Neuron (in vitro differentiated cells): ENCODE data around the gene TMC1.

Experiments used
- H2AFZ ChIP-seq: one replicate; pipeline ENCODE4 v1.6.1; 2013; ENCODE audit warnings: low read depth, mild to moderate bottlenecking, inconsistent platforms, low read length, moderate library complexity
- H3K27me3 ChIP-seq: one replicate; pipeline ENCODE4 v1.6.1; 2013; ENCODE audit warnings: low read length; ENCODE audit not compliant: insufficient read depth
- H3K36me3 ChIP-seq: one replicate; pipeline ENCODE4 v1.6.1; 2013; ENCODE audit warnings: low read length; ENCODE audit not compliant: insufficient read depth
- H3K4me1 ChIP-seq: one replicate; pipeline ENCODE4 v1.6.1; 2013; ENCODE audit warnings: low read length; ENCODE audit not compliant: insufficient read depth
- H3K4me3 ChIP-seq: 2 replicates; pipeline ENCODE4 v1.5.1; 2013; ENCODE audit warnings: mild to moderate bottlenecking, low read length, moderate library complexity
- H3K9me3 ChIP-seq: one replicate; pipeline ENCODE4 v1.6.1; 2013; ENCODE audit warnings: low read length

The TMC1 gene

GRCh38 chr9:72615931-72616330 lies 94.5 kb downstream of the TMC1 start:
- Histone ChIP-seq H2AFZ (no peak overlapping the region), H3K4me3 (no peak overlapping the region), H3K4me1 (peaks cover 3% of the 10 kb centered on the region), H3K36me3 (no peaks in the 10 kb centered on the region), H3K27me3 (no peaks in the 10 kb centered on the region), H3K9me3 (no peaks in the 10 kb centered on the region)

DNA sequence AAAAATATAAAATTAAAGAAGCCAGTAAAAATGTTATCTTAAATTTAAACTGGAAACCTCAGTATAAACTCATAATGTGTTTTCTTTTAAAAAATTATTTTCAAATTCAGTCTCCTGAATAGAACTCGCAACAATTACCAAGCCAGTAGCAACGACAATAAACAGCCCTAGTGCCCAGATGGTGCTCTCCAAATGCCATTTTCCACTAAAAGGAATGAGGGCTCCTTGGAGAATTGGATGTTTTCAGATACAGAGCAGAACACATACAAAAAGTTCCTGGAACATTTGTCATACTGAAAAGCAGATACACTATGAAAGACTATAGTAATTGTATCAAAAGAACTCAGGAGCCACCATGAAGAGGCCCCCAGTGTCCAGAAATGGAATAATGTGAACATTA lies 97.4 kb downstream of the TMC1 start:
- Histone ChIP-seq H3K4me1 (peaks cover 5% of the 10 kb centered on the region), H3K9me3 (peaks cover 7% of the 10 kb centered on the region)

GRCh38 chr9:72622186-72622585 lies 100.8 kb downstream of the TMC1 start:
- Histone ChIP-seq H2AFZ (no peak overlapping the region), H3K4me3 (no peak overlapping the region), H3K27me3 (no peaks in the 10 kb centered on the region), H3K9me3 (peaks cover 10% of the 10 kb centered on the region), H3K36me3 (no peaks in the 10 kb centered on the region), H3K4me1 (peaks cover 28% of the 10 kb centered on the region)

More for the DNA sequence above, 97.4 kb downstream of the TMC1 start:
- Histone ChIP-seq H2AFZ (no peak overlapping the region), H3K4me3 (no peak overlapping the region), H3K27me3 (no peaks in the 10 kb centered on the region), H3K36me3 (no peaks in the 10 kb centered on the region)

- Histone ChIP-seq H3K4me1 (peaks cover 38% of the 10 kb centered on the region), H3K9me3 (peaks cover 10% of the 10 kb centered on the region)
Measured at GRCh38 chr9:72623156-72623555, 101.7 kb downstream of the TMC1 start.

GRCh38 chr9:72627147-72627546 lies 105.7 kb downstream of the TMC1 start:
- Histone ChIP-seq H3K27me3 (no peaks in the 10 kb centered on the region), H3K4me3 (no peak overlapping the region), H2AFZ (no peak overlapping the region), H3K36me3 (no peaks in the 10 kb centered on the region), H3K9me3 (peaks cover 8% of the 10 kb centered on the region), H3K4me1 (peaks cover 38% of the 10 kb centered on the region)

More at GRCh38 chr9:72623156-72623555, 101.7 kb downstream of the TMC1 start:
- Histone ChIP-seq H3K4me3 (no peak overlapping the region), H3K36me3 (no peaks in the 10 kb centered on the region), H3K27me3 (no peaks in the 10 kb centered on the region), H2AFZ (no peak overlapping the region)

- no peaks in the 10 kb centered on the region for H3K36me3 ChIP-seq
- H3K4me3 ChIP-seq, result no peak overlapping the region
- H3K4me1 ChIP-seq, result peaks cover 38% of the 10 kb centered on the region
- H2AFZ ChIP-seq, result no peak overlapping the region
- H3K27me3 ChIP-seq, result no peaks in the 10 kb centered on the region
- peaks cover 7% of the 10 kb centered on the region for H3K9me3 ChIP-seq
Measured at GRCh38 chr9:72627956-72628540, 106.6 kb downstream of the TMC1 start.

GRCh38 chr9:72633966-72634365 lies 112.6 kb downstream of the TMC1 start:
- H3K4me1 ChIP-seq, result peaks cover 8% of the 10 kb centered on the region
- H3K27me3 ChIP-seq, result no peaks in the 10 kb centered on the region
- no peaks in the 10 kb centered on the region for H3K36me3 ChIP-seq
- H2AFZ ChIP-seq, result no peak overlapping the region
- no peak overlapping the region for H3K4me3 ChIP-seq
- H3K9me3 ChIP-seq, result peaks cover 8% of the 10 kb centered on the region

GRCh38 chr9:72635197-72635596 lies 113.8 kb downstream of the TMC1 start:
- no peak overlapping the region for H3K4me3 ChIP-seq
- H3K27me3 ChIP-seq, result no peaks in the 10 kb centered on the region
- peaks cover 8% of the 10 kb centered on the region for H3K4me1 ChIP-seq
- H2AFZ ChIP-seq, result no peak overlapping the region
- no peaks in the 10 kb centered on the region for H3K36me3 ChIP-seq
- peaks cover 8% of the 10 kb centered on the region for H3K9me3 ChIP-seq

DNA sequence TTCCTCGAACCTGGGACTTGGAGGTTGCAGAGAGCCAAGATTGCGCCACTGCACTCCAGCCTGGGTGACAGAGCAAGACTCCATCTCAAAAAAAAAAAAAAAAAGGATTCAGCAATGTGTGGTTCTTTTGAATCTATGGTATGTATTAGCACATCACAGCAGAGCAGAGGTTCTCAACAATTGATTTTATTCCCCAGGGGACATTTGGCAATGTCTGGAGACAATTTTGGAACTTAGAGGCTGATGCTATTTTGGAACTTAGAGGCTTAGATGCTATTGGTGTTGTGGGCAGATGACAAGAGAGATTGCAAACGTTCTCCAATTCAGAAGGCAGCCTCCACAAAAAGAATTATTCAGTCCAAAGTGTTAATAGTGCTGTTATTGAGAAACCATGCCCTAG lies 115.2 kb downstream of the TMC1 start:
- H3K9me3 ChIP-seq, result peaks cover 8% of the 10 kb centered on the region
- no peaks in the 10 kb centered on the region for H3K27me3 ChIP-seq
- H3K4me1 ChIP-seq, result peaks cover 8% of the 10 kb centered on the region
- H3K36me3 ChIP-seq, result no peaks in the 10 kb centered on the region
- no peak overlapping the region for H3K4me3 ChIP-seq
- H2AFZ ChIP-seq, result no peak overlapping the region

GRCh38 chr9:72643651-72644050 lies 122.2 kb downstream of the TMC1 start:
- H3K4me3 ChIP-seq, result no peak overlapping the region
- no peaks in the 10 kb centered on the region for H3K27me3 ChIP-seq

DNA sequence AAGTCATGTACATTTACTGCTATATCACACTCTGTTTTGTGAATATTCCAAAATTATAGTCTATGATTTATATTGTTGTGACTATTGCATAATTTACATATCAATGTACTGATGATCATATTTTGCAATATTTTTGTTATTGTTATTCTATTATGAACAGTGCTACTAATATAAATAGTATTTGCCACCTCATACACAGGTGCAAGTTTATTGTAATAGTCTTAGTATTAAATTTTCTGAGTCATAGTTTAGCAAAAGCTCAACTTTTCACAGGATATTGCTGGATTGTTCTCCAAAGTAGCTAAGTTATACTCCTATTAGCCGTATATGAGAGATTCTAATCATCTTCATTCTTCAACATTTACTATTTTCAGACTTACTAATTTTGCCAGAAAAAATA lies 124.7 kb downstream of the TMC1 start:
- Histone ChIP-seq H3K9me3 (no peaks in the 10 kb centered on the region), H3K27me3 (no peaks in the 10 kb centered on the region), H3K36me3 (no peaks in the 10 kb centered on the region)

More at GRCh38 chr9:72643651-72644050, 122.2 kb downstream of the TMC1 start:
- Histone ChIP-seq H3K9me3 (no peaks in the 10 kb centered on the region), H2AFZ (no peak overlapping the region), H3K36me3 (no peaks in the 10 kb centered on the region), H3K4me1 (peaks cover 12% of the 10 kb centered on the region)

DNA sequence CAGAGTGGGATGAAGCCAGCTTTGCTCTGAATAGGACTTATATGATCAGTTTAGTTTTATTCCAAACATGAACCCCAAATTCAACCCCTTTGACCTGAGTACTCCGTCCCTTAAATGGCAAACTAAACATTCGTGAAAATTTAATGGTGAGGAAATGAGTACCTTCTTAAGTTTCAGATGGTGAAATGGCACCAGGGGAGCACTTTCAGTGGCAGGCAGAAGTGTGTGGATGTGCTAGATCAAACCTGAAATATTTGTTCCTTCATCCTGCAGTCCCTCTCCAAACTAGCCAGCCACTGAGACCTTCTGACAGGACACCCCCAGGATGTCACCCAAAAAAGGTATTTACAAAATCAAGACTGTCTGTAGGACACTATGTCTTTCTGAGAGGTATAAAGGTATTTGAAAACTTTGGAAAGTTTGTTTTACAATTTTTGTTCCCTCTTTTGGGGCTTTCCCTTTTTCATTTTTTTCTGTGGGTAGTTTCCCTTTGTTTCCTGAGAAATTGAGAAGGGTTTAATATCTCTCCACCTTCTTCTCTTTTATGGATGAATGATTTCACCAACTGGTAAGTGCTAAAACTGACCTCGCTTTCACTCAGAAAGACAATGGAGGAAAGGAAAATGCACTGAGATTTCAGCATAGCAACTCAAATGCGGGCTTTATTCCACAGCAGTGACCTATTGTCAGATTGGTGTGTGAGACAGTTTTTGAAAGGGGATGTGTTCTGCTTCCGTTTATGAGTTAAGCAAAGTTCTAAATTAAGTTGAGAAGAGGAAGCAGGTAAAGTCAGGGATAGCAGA lies 127.1 kb downstream of the TMC1 start:
- Histone ChIP-seq H2AFZ (peak overlapping the region; percentile 68), H3K4me3 (peak overlapping the region; percentile 12)

More for the DNA sequence above, 124.7 kb downstream of the TMC1 start:
- H3K4me1 ChIP-seq, result peaks cover 22% of the 10 kb centered on the region
- no peak overlapping the region for H2AFZ ChIP-seq
- no peak overlapping the region for H3K4me3 ChIP-seq

DNA sequence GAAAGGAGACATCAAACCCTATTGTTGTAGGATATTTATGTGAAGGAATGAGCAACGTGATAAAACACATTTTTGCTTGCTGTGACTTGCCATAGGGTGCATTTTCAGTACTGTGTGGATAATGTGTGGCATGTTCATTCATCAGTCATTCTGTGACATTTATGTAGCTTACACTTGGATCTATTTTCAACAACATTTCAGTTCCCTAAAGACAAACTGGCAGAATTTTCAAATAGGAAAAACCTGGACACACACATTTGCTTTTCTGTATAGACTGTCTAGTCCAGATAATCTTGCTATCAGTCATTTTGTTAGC lies 127.7 kb downstream of the TMC1 start:
- H3K4me3 ChIP-seq, result peak overlapping the region; percentile 12
- no peaks in the 10 kb centered on the region for H3K9me3 ChIP-seq
- H2AFZ ChIP-seq, result peak overlapping the region; percentile 68
- H3K36me3 ChIP-seq, result no peaks in the 10 kb centered on the region
- peaks cover 22% of the 10 kb centered on the region for H3K4me1 ChIP-seq
- no peaks in the 10 kb centered on the region for H3K27me3 ChIP-seq

More for the DNA sequence above, 127.1 kb downstream of the TMC1 start:
- H3K4me1 ChIP-seq, result peaks cover 22% of the 10 kb centered on the region
- no peaks in the 10 kb centered on the region for H3K27me3 ChIP-seq
- no peaks in the 10 kb centered on the region for H3K9me3 ChIP-seq
- no peaks in the 10 kb centered on the region for H3K36me3 ChIP-seq
